Stimulated activated CD8-positive, alpha-beta memory T cell treated with anti-CD3 and anti-CD28 coated beads, Interleukin-15, amount 100 ng/mL, for 24 hours (primary cell): ENCODE data around the gene TIMM10B.

ENCODE experiments used
- DNase-seq: peaks from one replicate; pipeline ENCODE4 v3.0.0-alpha.2; 2020; ENCODE audit warnings: low read depth

The TIMM10B gene

DNA sequence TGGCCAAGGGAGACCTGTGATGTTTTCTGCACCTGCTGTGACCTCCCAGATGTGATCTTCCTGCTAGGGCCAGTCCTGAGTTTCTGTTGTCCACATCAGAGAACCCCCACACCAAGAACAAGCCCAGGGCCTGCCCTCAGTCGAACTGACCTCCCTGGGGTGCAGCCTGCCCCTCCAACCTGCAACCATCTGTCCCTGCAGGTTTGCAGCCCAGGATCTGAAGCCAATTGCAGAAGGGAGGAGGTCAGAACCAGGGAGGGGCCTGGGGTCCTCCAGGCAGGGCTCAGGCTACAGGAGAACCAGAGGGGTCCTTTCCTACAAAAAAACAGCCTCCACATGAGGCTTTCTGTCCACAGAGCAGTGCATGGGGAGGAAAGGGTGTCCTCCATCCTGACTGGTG is 8.4 kb upstream of the TIMM10B start:
- no peak for DNase-seq

DNA sequence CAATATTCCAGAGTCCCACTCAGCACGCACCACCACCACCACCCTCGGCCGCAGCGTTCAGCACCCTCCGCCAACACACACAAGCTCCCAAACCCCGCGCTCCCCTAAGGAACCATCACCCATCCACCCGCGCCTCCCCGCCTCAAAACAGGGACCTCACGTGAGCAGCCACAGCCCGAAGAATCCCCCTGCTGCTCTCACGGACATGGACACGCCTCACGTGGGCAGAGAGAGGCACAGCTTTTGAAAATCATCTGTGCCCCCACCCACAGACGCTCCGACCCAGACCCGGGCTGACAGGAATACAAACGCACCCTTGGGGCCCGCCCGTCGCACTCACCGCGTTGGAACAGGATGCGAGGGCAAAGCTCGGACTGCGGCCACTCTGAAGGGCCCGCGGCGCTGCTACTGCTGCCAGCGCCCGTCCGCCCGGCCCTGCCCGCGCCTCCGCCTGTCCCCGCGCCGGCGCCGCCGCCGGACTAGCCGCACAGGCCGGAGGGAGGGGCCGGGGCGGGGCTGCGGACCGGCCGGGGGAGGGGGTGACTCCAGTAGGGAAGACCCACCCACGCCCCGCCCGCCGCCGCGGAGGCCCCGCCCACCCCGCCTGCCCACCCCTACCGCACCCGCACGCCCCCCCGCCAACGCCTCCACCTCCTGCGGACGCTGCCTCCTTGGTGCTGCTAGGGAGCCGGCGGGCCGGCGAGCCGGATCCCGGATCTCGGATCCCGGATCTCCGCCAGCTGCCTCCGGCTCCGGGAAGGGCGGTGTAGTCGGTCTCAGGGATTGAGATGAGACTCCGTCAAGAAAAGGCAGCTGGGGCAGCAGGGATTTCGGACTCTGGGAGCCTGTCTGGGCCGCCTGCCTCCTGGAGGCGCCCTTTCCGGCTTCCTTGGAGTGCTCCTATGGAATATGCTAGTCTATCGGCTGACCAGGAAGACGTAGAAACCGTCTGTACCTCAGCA is 7.6 kb upstream of the TIMM10B start, which contains the start of gene TRIM3:
Gene TRIM3 (minus strand): TSS at position 491 of the 962 bp plus-strand sequence. CDS start 8,246 bp downstream, outside the sequence.
- peak; percentile 47 for DNase-seq

DNA sequence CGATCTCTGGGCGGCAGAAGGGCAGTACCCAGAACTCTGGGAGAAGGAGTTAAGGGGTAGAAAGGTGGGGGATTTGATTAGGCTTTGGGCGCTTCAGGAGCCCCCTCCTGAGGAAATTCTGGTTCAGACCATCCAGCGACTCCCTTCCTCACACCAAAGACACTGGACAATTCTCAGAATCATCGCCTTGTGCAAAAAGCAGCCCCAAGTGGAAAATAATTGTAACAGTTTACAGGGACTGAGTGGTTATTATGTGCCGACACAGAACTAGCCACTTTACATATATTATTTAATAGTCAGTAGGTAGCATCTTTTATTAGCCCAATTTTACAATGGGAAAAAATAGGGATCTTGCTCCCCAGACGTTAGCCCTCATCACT is 6.9 kb upstream of the TIMM10B start:
- DNase-seq: no peak

DNA sequence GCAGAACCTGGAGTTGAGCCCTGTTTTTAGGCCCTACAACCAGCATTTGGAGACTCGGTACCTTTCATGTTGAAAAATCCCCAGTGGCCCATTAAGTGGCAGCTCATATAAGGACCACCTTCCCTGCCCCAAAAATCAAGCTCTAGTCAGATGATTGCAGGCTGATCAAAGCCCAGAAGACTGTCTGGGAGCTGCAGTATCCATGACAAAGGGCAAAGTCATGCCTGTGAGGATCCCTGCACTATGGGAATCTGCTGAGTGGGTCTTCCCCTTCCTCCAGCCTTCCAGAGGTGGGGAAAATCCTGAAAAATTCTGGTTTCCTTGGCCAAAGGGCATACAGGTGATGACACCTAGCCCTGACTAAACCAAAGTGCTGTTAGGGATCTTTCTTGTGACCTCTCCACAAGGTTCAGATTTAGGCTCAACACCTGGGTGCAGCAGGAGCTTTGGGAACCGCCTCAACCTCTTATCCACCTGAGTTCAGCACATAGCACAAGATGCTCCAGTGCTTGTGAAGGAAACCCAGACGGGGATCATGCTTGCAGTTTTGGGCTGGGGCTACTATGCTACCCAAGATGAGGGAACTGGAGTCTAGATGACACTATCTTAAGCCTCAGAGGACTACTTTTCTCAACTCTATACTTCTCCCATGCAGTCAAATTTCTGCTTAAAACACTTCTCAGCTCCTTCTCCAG is 6.3 kb upstream of the TIMM10B start:
- DNase-seq: no peak

DNA sequence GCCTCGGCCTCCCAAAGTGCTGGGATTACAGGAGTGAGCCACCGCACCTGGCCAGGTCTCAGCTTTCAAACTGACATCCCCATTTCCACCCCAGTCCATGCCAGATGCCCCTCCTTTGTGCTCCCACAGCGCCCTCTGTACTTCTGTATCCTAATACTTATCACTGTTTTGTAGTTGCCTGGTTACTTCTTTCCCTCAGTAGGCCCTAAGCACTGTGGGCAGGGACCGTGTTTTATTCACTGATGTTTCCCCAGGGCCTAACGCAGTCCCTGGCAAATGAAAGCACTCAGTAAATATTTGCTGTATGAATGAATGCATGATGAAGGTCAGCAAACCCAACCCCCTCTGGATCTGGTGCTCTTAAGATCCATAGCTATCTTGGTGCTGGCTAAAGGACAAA is 5.4 kb upstream of the TIMM10B start:
- DNase-seq: no peak

DNA sequence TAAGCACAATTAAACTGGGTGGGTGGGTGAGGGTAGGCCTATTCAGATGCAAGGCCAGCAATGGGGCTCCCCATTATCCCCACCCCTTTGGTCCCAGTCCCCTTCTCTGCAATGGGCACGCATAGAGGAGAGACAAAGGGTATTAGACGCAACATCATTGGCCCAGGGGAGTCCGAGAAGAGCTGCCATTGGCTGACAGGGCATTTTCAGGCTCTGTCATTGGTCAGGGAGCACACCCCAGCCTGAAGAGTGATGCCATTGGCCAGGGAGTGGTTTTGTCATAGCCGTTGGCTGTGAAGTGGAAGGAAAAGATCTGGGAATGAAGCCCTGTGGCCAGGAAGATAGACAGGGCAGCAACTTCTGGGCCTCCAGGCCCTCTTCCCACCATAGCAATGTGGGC is 4.7 kb upstream of the TIMM10B start:
- DNase-seq: no peak

DNA sequence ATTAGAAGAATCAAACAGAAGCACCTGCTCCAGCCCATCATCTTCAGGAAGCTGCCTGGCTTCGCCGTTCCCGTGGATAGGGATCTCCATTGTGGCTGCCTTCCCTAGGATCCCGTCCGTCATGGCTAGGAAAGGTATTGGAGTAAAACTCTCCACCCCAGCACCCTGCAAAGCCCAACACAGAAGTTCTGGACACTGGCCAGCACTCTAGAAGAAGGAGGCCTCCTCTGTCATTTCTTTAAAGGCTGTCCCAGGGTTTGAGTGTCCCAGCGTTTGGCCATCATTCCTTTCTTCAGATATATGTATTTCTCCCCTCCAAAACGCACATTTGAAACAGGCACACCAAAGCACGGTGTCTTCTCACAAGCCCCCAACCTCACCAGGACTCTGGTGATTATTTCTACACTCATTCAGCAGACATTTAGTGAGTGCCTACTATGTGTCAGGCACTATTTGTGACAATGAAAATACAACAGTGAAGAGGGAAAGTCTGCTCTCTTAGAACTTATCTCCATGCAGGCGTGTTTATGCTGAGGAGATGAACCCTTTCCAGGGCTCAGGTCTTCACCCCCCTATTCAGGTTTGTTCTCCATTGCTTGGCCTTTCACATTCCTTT is 894 bp upstream of the TIMM10B start:
- no peak for DNase-seq

DNA sequence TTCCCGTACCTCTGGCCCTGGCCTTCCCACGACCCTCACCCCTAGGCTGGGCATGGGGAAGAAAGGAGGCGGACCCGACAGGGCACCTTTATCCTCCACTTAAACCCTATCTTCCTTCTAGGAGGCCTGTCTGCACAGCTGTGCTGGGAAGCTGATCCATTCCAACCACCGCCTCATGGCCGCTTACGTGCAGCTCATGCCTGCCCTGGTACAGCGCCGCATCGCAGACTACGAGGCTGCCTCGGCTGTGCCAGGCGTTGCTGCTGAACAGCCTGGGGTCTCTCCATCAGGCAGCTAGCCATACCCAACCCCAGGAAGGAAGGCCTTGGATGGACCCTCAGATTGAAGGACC is 599 bp downstream of the TIMM10B start:
- no peak for DNase-seq

DNA sequence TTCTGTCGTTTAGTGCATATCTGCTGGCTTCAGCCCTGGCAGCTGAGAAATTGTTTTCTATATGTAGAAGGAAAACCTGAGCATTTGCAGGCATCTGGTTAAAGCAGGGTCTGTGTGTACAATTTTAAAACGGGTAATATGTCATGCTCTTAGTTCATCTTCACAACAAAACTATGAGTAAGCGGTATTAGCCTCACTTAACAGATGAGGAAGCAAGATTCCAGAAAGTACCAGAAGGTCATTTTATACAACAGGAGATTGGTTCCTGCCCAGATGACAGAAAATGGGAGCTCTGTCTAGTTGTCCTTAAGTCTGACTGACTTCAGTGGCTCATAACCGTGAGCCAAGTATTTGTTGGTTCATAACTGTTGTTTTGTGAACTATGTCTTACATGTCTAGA is 1.1 kb downstream of the TIMM10B start:
- no peak for DNase-seq

DNA sequence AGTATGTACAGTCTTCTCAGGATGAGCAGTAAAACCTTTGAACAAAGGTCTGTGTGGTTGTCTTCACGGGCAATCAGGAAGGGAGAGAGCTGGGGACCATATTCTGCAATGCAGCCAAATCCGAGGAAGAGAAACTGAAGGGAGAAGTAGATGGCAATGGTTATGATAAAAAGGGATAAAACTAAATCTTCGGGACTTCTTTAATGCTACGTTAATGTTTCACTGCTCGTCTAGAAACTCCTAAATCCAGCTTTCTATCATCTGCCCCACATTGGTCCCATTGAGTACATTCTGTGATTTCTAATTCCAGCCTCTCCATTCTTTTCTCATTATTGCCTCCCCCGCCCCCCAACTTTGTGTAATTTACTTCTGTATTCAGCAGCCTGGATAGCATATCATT is 1.7 kb downstream of the TIMM10B start:
- no peak for DNase-seq

DNA sequence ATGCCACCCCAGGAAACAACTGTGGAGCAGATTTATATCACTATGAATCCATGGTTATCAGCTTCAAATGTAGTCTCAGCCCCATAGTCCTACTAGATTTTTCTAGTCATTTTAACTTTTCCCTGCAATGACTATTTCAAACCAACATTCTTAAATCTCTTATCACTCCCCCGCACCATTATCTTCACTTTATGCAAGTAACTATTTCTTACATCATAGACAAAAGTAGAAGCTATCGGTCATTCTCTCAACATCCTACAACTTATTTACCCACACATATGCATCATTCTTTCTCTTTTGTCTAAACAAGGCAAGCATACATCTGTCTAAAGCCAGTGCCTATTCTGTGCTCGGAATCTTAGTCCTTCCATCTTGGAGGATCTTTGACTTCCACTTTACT is 4.4 kb downstream of the TIMM10B start:
- no peak for DNase-seq

DNA sequence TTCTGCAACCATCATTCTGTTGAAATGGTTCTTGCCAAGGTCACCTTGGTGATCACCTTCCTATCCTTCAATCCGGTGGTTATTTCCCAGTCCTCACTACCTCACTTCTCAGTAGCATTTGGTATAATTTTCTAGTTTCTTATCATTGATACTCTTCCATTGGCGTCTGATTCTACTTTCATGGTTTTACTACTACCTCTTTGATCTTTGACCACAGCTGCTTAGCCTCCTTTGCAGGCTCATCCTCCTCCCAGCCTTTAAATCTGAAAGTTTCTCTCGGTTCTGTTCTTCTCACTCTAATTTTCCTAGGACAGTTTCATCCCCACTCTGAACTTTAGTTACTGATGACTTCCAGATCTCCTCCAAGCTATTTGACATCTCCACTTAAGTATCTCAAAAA is 5.0 kb downstream of the TIMM10B start:
- DNase-seq: no peak

DNA sequence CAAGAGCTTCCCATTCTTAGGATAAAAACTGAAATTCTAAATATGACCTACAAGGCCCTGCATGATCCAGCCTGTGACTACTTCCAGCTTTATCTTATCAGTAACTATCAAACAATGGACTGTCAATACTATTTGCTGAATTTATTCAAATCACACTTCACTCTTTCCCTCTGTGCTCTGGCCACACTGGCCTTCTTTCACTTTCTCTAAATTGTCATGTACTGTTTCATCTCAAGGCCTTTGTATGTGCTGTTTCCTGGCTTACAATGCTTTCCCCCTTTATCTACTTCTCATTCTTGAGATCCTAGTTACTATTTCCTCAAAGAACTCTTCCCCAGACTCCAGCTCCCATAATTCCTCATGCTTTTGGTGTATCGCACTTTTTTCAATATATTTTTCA is 5.6 kb downstream of the TIMM10B start:
- DNase-seq: no peak

DNA sequence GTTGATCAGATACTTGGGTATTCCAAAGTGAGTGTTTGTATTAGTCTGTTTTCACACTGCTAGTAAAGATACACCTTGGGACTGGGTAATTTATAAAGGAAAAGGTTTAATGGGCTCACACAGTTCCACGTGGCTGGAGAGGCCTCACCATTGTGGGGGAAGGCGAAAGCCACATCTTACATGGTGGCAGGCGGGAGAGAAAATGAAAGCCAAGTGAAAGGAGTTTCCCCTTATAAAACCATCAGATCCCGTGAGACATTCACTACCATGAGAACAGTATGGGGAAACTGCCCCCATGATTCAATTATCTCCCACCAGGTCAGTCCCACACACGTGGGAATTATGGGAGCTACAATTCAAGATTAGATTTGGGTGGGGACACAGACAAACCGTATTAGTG is 7.0 kb downstream of the TIMM10B start:
- no peak for DNase-seq

DNA sequence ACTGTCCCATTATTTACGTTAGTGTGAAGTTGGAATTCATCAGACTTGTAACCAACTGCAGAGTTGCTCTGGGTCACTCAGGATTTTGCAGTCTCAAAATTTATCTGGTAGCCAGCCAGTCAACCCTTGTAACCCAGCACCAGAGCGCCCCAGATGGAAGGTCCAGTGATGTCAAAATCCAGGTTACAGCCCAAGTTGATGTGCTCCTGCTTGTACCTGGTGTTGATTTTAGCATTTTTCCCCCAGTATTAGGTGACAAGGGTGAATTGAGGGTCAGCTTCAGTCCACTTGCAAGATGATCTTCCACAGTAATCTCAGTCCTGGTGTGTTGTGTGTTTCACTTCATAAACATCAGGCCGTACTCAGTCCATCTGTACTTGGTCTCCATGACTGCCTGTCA is 7.5 kb downstream of the TIMM10B start:
- DNase-seq: no peak

DNA sequence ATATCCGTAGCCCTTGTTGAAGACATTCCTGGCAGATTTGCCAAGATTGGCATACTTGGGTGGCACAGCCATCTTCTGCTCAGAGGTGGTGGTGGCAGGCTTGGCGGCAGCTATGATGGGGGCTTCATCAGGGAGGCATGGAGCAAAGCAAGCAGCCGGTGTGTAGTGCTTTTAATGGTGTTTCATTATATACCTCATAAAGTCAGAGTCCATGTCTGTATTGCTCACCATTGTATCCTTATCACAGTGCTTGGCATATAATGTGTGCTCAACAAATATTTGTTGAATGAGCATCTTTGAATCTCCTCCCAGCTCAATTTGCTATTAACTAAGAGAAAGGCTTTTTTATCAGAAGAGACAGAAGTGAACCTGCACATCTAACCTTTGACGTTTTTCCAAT is 8.0 kb downstream of the TIMM10B start:
- no peak for DNase-seq

DNA sequence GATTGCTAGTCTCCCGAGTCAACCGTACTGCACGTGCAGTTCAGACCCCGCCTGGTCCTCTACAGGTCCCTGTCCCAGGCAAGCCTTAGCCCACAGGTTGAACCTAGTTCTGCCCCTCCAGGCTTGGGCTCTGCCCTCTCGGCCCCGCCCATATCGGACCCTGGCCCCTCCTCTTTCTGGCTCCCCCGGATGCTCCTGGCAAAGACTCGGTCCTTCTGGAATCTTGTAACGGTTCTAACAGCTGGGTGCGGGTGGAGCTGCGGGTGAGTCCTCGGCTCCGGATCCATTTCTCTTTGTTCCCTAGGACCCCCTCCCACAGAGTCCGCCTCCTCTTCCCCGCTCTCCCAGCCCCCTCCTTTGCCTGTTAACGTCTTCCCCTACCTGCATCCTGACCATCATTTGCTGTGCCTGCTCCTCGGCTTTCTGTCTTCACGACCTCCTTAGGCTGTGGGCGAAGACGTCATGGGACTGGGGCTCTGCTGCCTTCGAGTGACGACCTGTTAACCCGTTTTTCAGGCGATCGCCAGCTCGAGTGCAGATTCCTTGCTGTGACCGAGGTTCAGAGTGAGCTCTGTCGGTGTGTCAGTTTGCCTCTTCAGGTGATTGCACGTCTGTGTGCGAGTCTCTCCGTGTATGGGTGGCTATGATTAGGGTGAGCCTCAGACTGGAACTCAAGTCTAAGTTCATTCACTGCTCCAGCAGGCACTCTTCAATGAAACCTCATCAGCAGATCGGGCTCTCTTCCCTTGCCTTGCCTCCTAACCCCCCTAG is 16.0 kb downstream of the TIMM10B start, which contains the start of gene DNHD1:
Gene DNHD1 (plus strand): TSS at position 212 of the 771 bp plus-strand sequence. CDS start 936 bp downstream, outside the sequence.
- no peak for DNase-seq

DNA sequence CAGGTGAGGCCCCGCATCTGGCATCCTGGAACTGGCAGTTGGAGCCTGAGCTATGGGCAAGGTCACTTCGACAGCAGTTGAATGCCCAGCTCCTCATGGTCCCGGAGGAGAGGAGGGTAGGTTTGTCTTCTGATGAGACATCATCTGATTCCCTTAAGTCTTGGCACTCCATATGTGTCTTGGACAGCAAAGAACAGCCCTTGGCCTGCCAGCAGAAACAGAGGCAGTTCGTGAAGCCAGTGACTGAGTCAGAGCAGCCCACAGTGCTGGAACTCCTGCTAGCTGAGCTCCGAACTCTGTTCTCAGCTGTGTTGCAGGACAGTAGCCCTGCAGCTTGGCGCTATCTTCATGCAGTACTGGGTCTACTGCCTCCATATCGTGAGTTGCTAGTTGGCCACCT is 16.8 kb downstream of the TIMM10B start:
- DNase-seq: no peak

DNA sequence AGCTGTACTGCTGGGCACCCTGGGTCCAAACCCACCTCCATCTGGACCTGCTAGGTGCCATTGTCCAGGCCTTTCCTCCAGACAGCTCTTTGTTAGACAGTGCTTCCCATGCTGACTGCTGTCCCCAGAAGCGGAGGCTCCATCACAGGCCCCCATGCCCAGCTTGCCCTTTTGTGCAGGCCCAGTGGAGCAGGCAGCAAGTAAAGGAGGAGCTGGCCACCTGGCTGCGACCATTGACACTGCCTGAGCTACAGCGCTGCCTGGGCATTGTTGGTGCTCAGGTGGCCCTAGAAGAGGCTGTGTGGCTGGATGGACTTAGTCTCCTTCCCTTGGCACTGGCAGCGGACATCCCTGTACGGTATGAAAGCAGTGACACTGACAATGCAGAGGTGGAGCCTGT is 17.2 kb downstream of the TIMM10B start:
- no peak for DNase-seq

DNA sequence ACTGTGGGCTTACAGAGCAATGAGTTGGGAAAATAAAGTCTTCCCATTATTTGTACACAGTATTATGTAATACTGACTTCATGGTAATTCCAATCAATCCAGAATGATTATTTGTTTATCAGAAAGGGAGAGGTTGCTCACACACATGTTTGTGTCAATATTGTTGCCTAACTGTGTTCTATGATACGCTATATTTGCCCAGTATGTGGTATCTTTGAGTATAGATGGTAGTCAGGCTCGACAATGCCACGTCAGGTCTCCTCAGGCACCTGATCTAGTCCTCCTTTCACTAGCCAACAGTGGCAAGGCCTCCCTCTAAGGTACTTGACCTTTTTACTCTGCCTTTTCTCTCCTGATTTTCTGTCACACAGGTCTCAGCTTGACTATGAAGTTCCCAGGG is 21.1 kb downstream of the TIMM10B start:
- no peak for DNase-seq

DNA sequence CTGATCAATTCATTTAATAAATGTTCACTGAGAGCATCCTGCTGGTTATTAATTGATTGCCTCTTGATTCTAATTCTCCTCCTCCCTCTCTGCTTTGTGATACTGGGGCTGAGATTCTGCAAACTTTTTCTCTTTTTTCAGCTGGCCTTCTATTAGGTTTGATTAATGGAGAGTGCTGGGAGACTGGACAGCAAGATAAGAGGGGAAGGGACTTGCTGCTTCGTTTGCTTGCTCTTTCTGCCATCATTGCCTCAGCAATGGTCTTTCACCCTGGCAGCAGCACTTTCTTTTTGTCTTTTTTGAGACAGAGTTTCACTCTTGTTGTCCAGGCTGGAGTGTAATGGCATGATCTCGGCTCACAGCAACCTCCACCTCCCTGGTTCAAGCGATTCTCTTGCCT is 22.9 kb downstream of the TIMM10B start:
- no peak for DNase-seq

DNA sequence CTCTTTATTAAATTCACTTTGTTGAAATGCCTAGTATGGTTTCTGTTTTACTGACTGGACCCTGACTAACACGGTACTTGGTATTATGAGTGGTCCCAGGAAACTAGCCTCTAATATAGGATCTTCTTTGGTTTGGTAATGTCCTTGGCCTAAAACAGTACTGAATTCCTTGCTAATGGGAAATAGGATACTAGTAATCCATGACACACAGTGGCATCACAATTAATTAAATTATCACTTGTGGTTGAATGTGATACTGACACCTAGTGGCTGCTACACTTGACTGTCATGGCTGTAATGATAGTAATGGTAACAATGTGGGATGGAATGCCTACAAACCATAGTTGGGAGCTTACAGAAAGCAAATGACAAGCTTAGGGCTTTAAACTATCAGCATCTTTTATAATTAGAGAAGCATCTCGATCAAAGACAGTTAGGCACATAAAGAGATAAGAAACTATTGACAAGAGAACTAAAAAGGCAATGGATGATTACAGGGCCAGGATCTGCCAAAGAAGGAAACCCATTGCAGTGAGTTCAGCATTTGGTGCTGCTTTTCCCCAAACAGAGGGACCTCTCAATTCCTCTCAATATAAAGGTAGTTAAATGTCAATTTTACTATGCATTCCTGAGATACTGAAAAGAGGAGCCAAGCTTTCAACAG is 24.4 kb downstream of the TIMM10B start:
- no peak for DNase-seq
